Measurements from ENCODE around the gene TRABD2B.

- no peak for TF ChIP-seq CTCF (IDR thresholded peaks at IDR 0.05)
- no peak for TF ChIP-seq POLR2A (IDR thresholded peaks at IDR 0.05)
These were observed 4.3 kb downstream of the TRABD2B start for GRCh38 chr1:47992720-47993415.
